Measurements from ENCODE around the gene SMC4. TPM values are rescaled to one million over a fixed set of nuclear protein-coding genes. Genes with fewer than 3 reads are reported as not detected.

SMC4 gene
- total and polyA plus RNA-seq, 4 donors: 20.4 to 33.0 (median 25.8) TPM

DNA sequence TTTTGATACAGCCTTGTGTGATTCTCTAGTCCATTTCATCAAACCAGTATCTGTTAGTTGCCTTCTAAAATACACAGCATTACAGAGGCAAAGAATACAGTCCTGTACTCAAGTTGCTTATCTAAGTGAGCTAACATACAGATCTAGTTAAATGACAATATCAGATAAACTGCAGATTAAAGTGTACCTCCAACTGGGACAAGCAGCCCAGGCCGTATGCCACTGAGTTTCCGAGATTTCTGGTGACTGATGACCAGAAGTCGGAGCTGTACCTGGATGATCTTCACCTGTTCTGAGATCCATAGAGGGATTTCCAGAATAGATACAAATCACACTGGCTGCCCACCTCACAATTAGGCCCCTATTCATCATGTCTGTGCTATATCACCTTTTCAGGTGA lies 56.4 kb downstream of the SMC4 start:
- no peaks in the 10 kb centered on the region for H3K36me3 ChIP-seq (ENCODE audit: control insufficient read depth in 1 of 2, insufficient read depth in 2 of 2, low read length in 1 of 2)
- WGBS, 2 donors: 93 to 94% methylated on average over 3 of the region's 3 CpGs
- H3K27me3 ChIP-seq (ENCODE audit: control insufficient read depth in 1 of 2, insufficient read depth in 2 of 2, low read length in 1 of 2): no peaks in the 10 kb centered on the region
- H3K27ac ChIP-seq (ENCODE audit: low read depth in 1 of 2, low read length in 2 of 2): no peak overlapping the region
- no peak for DNase-seq
- intact Hi-C loops (cut with DNase I): no loop called here
- no peak overlapping the region for H3K4me3 ChIP-seq (ENCODE audit: low read length in 2 of 2)
- H3K9me3 ChIP-seq (ENCODE audit: control insufficient read depth, low read length): no peaks in the 10 kb centered on the region
- H3K4me1 ChIP-seq (ENCODE audit: control insufficient read depth in 1 of 2, insufficient read depth in 2 of 2, low read length in 2 of 2): no peaks in the 10 kb centered on the region
- ATAC-seq (ENCODE audit: low FRiP score): no peak

GRCh38 chr3:160458151-160458550 lies 58.7 kb downstream of the SMC4 start:
- WGBS, 2 donors: 75 to 86% methylated on average over 4 of the region's 4 CpGs
- no peaks in the 10 kb centered on the region for H3K4me1 ChIP-seq (ENCODE audit: control insufficient read depth in 1 of 2, insufficient read depth in 2 of 2, low read length in 2 of 2)
- intact Hi-C loops (cut with DNase I): no loop called here
- H3K36me3 ChIP-seq (ENCODE audit: control insufficient read depth in 1 of 2, insufficient read depth in 2 of 2, low read length in 1 of 2): no peaks in the 10 kb centered on the region
- H3K9me3 ChIP-seq (ENCODE audit: control insufficient read depth, low read length): no peaks in the 10 kb centered on the region
- ATAC-seq (ENCODE audit: low FRiP score): no peak
- no peak overlapping the region for H3K27ac ChIP-seq (ENCODE audit: low read depth in 1 of 2, low read length in 2 of 2)
- no peak for DNase-seq
- no peak overlapping the region for H3K4me3 ChIP-seq (ENCODE audit: low read length in 2 of 2)
- no peaks in the 10 kb centered on the region for H3K27me3 ChIP-seq (ENCODE audit: control insufficient read depth in 1 of 2, insufficient read depth in 2 of 2, low read length in 1 of 2)

DNA sequence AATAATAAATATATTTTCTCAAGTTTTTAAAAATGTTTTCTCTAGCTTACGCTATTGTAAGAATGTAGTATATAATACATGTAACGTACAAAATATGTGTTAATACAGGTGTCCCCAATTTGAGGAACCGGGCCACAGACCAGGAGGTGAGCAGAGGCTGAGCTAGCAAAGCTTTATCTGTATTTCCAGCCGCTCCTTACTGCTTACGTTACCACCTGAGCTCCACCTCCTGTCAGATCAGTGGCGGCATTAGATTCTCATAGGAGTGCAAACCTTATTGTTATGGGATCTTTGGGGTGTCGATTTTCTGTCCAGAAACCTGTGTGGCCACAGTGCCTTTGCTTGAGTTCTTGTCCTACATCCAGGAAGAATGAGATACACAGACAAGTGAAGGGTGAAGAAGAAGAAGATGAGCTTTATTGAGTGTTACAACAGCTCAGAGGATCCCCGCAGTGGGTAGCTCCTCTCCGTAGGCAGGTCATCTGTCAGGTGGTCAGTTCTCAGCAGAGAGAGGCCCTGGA lies 60.1 kb downstream of the SMC4 start:
- Histone ChIP-seq H3K4me3 (ENCODE audit: low read length in 2 of 2) (no peak overlapping the region), H3K4me1 (ENCODE audit: control insufficient read depth in 1 of 2, insufficient read depth in 2 of 2, low read length in 2 of 2) (no peaks in the 10 kb centered on the region), H3K27me3 (ENCODE audit: control insufficient read depth in 1 of 2, insufficient read depth in 2 of 2, low read length in 1 of 2) (no peaks in the 10 kb centered on the region), H3K27ac (ENCODE audit: low read depth in 1 of 2, low read length in 2 of 2) (no peak overlapping the region), H3K9me3 (ENCODE audit: control insufficient read depth, low read length) (no peaks in the 10 kb centered on the region), H3K36me3 (ENCODE audit: control insufficient read depth in 1 of 2, insufficient read depth in 2 of 2, low read length in 1 of 2) (no peaks in the 10 kb centered on the region)
- WGBS, 2 donors: 93% methylated on average over 9 of the region's 9 CpGs
- intact Hi-C loops (cut with DNase I): no loop called here
- ATAC-seq (ENCODE audit: low FRiP score) (no peak), DNase-seq (no peak)

GRCh38 chr3:160460033-160460432 lies 60.6 kb downstream of the SMC4 start:
- intact Hi-C loops (cut with DNase I): no loop called here
- 83 to 85% methylated on average over 3 of the region's 3 CpGs for WGBS, 2 donors
- no peaks in the 10 kb centered on the region for H3K9me3 ChIP-seq (ENCODE audit: control insufficient read depth, low read length)
- ATAC-seq (ENCODE audit: low FRiP score) (no peak), DNase-seq (no peak)
- H3K36me3 ChIP-seq (ENCODE audit: control insufficient read depth in 1 of 2, insufficient read depth in 2 of 2, low read length in 1 of 2): no peaks in the 10 kb centered on the region
- H3K4me1 ChIP-seq (ENCODE audit: control insufficient read depth in 1 of 2, insufficient read depth in 2 of 2, low read length in 2 of 2): no peaks in the 10 kb centered on the region
- H3K27me3 ChIP-seq (ENCODE audit: control insufficient read depth in 1 of 2, insufficient read depth in 2 of 2, low read length in 1 of 2): no peaks in the 10 kb centered on the region
- no peak overlapping the region for H3K4me3 ChIP-seq (ENCODE audit: low read length in 2 of 2)
- no peak overlapping the region for H3K27ac ChIP-seq (ENCODE audit: low read depth in 1 of 2, low read length in 2 of 2)

GRCh38 chr3:160464321-160464720 lies 64.9 kb downstream of the SMC4 start:
- intact Hi-C loops (cut with DNase I): no loop called here
- 90 to 98% methylated on average over 2 of the region's 2 CpGs for WGBS, 2 donors
- Histone ChIP-seq H3K27ac (ENCODE audit: low read depth in 1 of 2, low read length in 2 of 2) (no peak overlapping the region), H3K4me1 (ENCODE audit: control insufficient read depth in 1 of 2, insufficient read depth in 2 of 2, low read length in 2 of 2) (no peaks in the 10 kb centered on the region), H3K27me3 (ENCODE audit: control insufficient read depth in 1 of 2, insufficient read depth in 2 of 2, low read length in 1 of 2) (no peaks in the 10 kb centered on the region), H3K9me3 (ENCODE audit: control insufficient read depth, low read length) (no peaks in the 10 kb centered on the region), H3K36me3 (ENCODE audit: control insufficient read depth in 1 of 2, insufficient read depth in 2 of 2, low read length in 1 of 2) (no peaks in the 10 kb centered on the region), H3K4me3 (ENCODE audit: low read length in 2 of 2) (no peak overlapping the region)
- no peak for DNase-seq
- ATAC-seq (ENCODE audit: low FRiP score): no peak

- no peak for ATAC-seq (ENCODE audit: low FRiP score)
- H3K36me3 ChIP-seq (ENCODE audit: control insufficient read depth in 1 of 2, insufficient read depth in 2 of 2, low read length in 1 of 2): no peaks in the 10 kb centered on the region
- intact Hi-C loops (cut with DNase I): no loop called here
- H3K4me1 ChIP-seq (ENCODE audit: control insufficient read depth in 1 of 2, insufficient read depth in 2 of 2, low read length in 2 of 2): no peaks in the 10 kb centered on the region
- H3K4me3 ChIP-seq (ENCODE audit: low read length in 2 of 2): no peak overlapping the region
- 46 to 59% methylated on average over 1 of the region's 1 CpG for WGBS, 2 donors
- H3K27ac ChIP-seq (ENCODE audit: low read depth in 1 of 2, low read length in 2 of 2): no peak overlapping the region
- no peak for DNase-seq
- no peaks in the 10 kb centered on the region for H3K27me3 ChIP-seq (ENCODE audit: control insufficient read depth in 1 of 2, insufficient read depth in 2 of 2, low read length in 1 of 2)
- no peaks in the 10 kb centered on the region for H3K9me3 ChIP-seq (ENCODE audit: control insufficient read depth, low read length)
Measured at GRCh38 chr3:160464971-160465370, 65.5 kb downstream of the SMC4 start.

DNA sequence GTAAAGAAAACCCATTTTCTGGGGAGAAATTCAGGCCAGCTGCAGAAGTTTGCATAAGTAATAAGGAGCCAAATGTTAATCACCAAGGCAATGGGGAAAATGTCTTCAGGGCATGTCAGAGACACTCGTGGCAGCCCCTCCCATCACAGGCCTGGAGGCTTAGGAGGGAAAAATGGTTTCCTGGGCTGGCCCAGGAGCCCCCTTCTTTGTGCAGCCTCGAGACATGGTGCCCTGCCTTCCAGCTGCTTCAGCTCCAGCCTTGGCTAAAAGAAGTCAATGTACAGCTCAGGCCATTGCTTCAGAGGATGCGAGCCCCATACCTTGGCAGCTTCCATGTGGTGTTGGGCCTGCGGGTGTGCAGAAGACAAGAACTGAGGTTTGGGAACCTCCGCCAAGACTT lies 70.7 kb downstream of the SMC4 start:
- Histone ChIP-seq H3K4me3 (ENCODE audit: low read length in 2 of 2) (no peak overlapping the region), H3K27me3 (ENCODE audit: control insufficient read depth in 1 of 2, insufficient read depth in 2 of 2, low read length in 1 of 2) (peaks cover 0 to 3% of the 10 kb centered on the region in 2 donors), H3K4me1 (ENCODE audit: control insufficient read depth in 1 of 2, insufficient read depth in 2 of 2, low read length in 2 of 2) (no peaks in the 10 kb centered on the region), H3K9me3 (ENCODE audit: control insufficient read depth, low read length) (peaks cover 4% of the 10 kb centered on the region), H3K36me3 (ENCODE audit: control insufficient read depth in 1 of 2, insufficient read depth in 2 of 2, low read length in 1 of 2) (no peaks in the 10 kb centered on the region), H3K27ac (ENCODE audit: low read depth in 1 of 2, low read length in 2 of 2) (no peak overlapping the region)
- intact Hi-C loops (cut with DNase I): no loop called here
- ATAC-seq (ENCODE audit: low FRiP score): no peak
- DNase-seq: no peak
- WGBS, 2 donors: 89% methylated on average over 5 of the region's 5 CpGs

DNA sequence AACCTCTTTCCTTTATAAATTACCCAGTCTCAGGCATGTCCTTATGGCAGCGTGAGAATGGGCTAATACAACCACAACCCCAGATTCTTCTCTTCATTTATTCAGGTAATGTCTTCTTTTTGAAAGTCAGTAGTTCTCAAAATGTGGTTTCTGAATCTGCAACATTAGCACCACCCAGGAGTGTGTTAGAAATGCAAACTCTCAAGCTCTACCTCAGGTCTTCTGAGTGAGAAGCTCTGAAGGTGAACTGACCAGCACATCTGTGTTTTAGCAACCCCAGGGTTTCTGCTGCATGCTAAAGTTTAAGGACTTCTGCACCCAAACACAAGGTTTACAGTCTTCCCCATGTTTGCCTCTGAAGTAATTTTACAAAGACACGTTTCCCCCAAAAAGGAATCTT lies 72.4 kb downstream of the SMC4 start:
- Histone ChIP-seq H3K27me3 (ENCODE audit: control insufficient read depth in 1 of 2, insufficient read depth in 2 of 2, low read length in 1 of 2) (peaks cover 0 to 3% of the 10 kb centered on the region in 2 donors), H3K9me3 (ENCODE audit: control insufficient read depth, low read length) (peaks cover 4% of the 10 kb centered on the region), H3K4me3 (ENCODE audit: low read length in 2 of 2) (no peak overlapping the region), H3K27ac (ENCODE audit: low read depth in 1 of 2, low read length in 2 of 2) (no peak overlapping the region), H3K4me1 (ENCODE audit: control insufficient read depth in 1 of 2, insufficient read depth in 2 of 2, low read length in 2 of 2) (no peaks in the 10 kb centered on the region), H3K36me3 (ENCODE audit: control insufficient read depth in 1 of 2, insufficient read depth in 2 of 2, low read length in 1 of 2) (no peaks in the 10 kb centered on the region)
- intact Hi-C loops (cut with DNase I): no loop called here
- ATAC-seq (ENCODE audit: low FRiP score) (no peak), DNase-seq (no peak)
- WGBS, 2 donors: 72 to 74% methylated on average over 2 of the region's 2 CpGs

- ATAC-seq (ENCODE audit: low FRiP score) (no peak), DNase-seq (no peak)
- H3K4me1 ChIP-seq (ENCODE audit: control insufficient read depth in 1 of 2, insufficient read depth in 2 of 2, low read length in 2 of 2): no peaks in the 10 kb centered on the region
- intact Hi-C loops (cut with DNase I): no loop called here
- H3K4me3 ChIP-seq (ENCODE audit: low read length in 2 of 2): no peak overlapping the region
- peaks cover 4% of the 10 kb centered on the region for H3K9me3 ChIP-seq (ENCODE audit: control insufficient read depth, low read length)
- H3K27me3 ChIP-seq (ENCODE audit: control insufficient read depth in 1 of 2, insufficient read depth in 2 of 2, low read length in 1 of 2): peaks cover 0 to 3% of the 10 kb centered on the region in 2 donors
- no peak overlapping the region for H3K27ac ChIP-seq (ENCODE audit: low read depth in 1 of 2, low read length in 2 of 2)
- 51 to 68% methylated on average over 2 of the region's 2 CpGs for WGBS, 2 donors
- no peaks in the 10 kb centered on the region for H3K36me3 ChIP-seq (ENCODE audit: control insufficient read depth in 1 of 2, insufficient read depth in 2 of 2, low read length in 1 of 2)
Measured at GRCh38 chr3:160472344-160472743, 72.9 kb downstream of the SMC4 start.

Measured in aorta (tissue), 5 donors.